K562 (cell line): ENCODE measurements around the gene PDK3.

Experiments
- SP1 ChIP-seq: sonication (generic); formaldehyde crosslinking; IDR thresholded peaks from 2 replicates; pipeline ENCODE4 v1.8.1; 2022; ENCODE audit warnings: mild to moderate bottlenecking, missing genetic modification reagents
- SRF ChIP-seq, 2 experiments: fragments of 250-450, 450-650 bp in 1 of 2; sonication (Bioruptor Pico) in 1 of 2; sonication (generic) in 1 of 2; formaldehyde crosslinking; IDR thresholded peaks; 2 replicates each; pipeline versions ENCODE4 v1.5.0 to v1.5.1; 2020 to 2022; ENCODE audit warnings: mild to moderate bottlenecking in 1 of 2, missing genetic modification reagents in 1 of 2
- ZNF217 ChIP-seq: sonication (generic); formaldehyde crosslinking; IDR thresholded peaks from 2 replicates; pipeline ENCODE4 v1.8.0; 2022; ENCODE audit warnings: mild to moderate bottlenecking, missing genetic modification reagents
- ZNF24 ChIP-seq: fragments of 450-650 bp; IDR thresholded peaks from 2 replicates; pipeline ENCODE4 v1.6.1; 2016
- TF ChIP-seq, protein P1 (sequence below), 2 experiments: IDR thresholded peaks; 2 replicates each; pipeline ENCODE4 v1.6.1; 2012; ENCODE audit warnings: improper control_type of control experiment in 2 of 2, low read depth in 2 of 2, low read length in 2 of 2, borderline replicate concordance in 1 of 2

DNA sequence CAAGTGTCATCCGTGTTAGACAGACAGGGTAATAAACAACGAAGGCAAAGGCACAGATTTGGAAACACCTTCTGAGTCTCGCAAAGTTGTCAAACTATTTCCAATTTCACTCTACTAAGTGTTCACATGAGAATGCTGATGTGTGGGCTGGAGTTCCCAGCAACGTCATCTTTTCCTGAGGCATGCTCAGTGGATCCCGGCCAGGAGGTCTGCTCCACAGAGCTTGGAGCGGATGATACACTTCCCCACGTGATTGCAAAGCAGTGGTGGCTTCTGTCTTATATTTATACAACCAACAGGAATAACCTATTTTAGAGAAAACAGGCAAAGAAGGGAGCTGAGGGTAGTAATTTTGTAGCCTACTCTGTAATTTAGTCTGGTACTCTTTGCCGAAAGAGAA is 40.1 kb upstream of the PDK3 start:
- TF ChIP-seq ZNF24 (no peak), SP1 (CRISPR knock-in tag) (no peak), ZNF217 (CRISPR knock-in tag) (no peak), SRF (CRISPR knock-in tag; IDR thresholded peaks at IDR 0.05) (no peak)
- TF ChIP-seq, protein P1, sequence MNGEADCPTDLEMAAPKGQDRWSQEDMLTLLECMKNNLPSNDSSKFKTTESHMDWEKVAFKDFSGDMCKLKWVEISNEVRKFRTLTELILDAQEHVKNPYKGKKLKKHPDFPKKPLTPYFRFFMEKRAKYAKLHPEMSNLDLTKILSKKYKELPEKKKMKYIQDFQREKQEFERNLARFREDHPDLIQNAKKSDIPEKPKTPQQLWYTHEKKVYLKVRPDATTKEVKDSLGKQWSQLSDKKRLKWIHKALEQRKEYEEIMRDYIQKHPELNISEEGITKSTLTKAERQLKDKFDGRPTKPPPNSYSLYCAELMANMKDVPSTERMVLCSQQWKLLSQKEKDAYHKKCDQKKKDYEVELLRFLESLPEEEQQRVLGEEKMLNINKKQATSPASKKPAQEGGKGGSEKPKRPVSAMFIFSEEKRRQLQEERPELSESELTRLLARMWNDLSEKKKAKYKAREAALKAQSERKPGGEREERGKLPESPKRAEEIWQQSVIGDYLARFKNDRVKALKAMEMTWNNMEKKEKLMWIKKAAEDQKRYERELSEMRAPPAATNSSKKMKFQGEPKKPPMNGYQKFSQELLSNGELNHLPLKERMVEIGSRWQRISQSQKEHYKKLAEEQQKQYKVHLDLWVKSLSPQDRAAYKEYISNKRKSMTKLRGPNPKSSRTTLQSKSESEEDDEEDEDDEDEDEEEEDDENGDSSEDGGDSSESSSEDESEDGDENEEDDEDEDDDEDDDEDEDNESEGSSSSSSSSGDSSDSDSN (IDR thresholded peaks at IDR 0.05; ENCODE audit: borderline replicate concordance in 1 of 2, low read depth in 2 of 2, low read length in 2 of 2) = no peak
